Frontal cortex (tissue), 4 donors: ENCODE measurements around the gene GPRC5D. TPM values are rescaled to one million over a fixed set of nuclear protein-coding genes. Genes with fewer than 3 reads are reported as not detected.
A peak's percentile ranks its signal among the peaks of the same experiment; 100 is the strongest.

Experiments used
- DNase-seq, 2 donors: peaks; one replicate each; pipeline ENCODE4 v3.0.0; 2012; ENCODE audit warnings: low spot score in 2 of 2
- FAIRE-seq: peaks from 2 replicates; lab custom pipeline; 2012; peaks lifted over from hg19 to GRCh38; lab: Jason Lieb, UNC
- total RNA-seq: library from RNA; depleted of rRNA; stranded (reverse); fragments of >200 nt; gene quantifications from one replicate; pipeline ENCODE4 v1.2.3, GENCODE V29; 2014
- donor health status: control.
- donor health status: control.
- donor health status: control.

GPRC5D gene
- total RNA-seq, 1 donor from 2014 or later, result not detected

DNA sequence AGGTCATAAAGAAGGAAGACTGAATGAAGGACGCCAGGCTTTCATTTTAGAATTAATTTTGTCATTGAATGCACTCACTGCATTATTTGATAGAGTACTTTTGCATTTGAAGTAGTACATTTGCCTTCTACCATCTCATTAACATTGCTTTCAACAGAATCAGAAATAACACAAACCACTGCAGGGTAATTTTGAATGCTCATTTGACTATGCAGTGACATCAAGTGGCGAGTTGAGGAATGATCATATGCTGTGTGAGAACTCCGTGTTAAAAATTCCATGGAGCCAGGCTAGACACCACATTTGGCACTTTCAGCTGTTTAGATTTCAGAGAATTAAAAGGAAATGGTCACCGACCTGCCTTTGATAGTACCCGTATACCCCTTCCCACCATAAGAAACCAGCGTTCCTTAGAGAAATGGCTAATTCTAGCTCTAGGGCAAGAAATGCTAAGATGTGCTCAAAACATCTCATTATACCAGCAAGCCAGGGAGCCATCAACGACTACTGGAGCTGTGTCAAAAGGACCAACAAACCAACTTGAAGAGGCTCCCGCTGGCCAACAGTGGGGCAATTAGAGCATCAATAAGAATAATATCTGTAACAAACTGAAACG, 31.6 kb upstream of the GPRC5D start:
- peak in 1 of 2 donors; percentile 46 for DNase-seq
- peak; percentile 57 for FAIRE-seq

DNA sequence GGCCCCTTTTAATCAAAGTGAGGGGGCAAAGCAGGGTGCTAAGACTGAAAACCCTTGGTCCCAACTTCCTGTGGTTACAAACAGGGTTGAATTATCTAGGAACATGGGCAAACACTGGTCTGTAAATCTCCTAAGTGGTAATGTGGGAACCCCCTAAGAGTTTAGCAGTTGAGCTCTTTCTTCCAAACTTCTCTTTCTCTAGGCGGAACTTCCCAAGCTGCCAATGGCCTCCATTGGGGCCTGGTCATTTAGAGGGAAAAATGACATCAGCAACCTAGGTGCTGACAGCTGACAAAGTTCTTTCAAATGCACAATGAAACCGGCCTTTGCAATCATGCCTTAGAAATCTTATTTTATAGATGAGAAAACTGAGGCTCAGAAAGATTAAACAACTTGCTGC, 30.4 kb upstream of the GPRC5D start:
- DNase-seq, result no peak

DNA sequence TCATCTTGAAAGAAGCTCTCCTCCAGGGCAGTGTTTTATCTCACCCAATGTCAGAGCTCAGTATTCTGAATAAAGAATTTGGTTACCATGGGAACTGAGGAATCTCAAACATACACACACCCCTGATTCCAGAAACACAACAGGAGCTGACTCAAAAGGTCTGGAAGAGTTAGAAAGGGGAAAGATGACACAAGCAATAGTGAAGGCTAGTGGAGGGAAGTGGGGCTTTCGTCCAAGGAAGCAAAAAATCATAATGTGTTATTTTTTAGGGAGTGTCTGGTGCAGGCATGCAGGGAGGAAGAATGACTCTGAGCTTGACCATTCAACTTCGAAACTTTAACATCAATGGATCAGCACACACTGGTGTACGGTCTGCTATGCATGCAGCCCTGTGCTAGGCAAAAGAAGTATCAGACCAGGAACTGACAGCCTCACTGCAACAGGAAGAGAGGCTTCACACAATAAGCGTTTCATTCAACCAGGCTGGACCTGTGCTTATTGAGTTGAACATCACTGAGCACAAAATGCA, 27.8 kb upstream of the GPRC5D start:
- DNase-seq, result no peak

More for the DNA sequence above, 30.4 kb upstream of the GPRC5D start:
- FAIRE-seq, result no peak

DNA sequence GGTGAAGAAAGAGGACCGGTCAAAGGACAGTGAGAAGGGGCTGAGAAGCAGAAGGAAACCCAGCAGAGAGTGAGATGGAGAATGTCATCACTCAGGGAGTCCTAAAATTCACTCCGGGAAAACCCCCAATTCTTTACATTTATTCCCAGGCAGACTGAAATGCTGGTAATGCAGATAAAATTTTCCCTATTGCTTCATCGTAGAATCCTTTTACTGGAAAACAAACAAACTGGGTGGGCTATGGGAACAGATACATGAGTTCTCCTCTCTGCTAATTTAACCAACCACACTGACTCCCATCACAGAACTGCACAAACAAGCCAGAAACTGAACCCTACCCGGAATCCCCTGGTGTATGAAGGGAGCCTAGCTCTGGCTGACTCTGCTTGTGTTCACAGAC, 27.2 kb upstream of the GPRC5D start:
- FAIRE-seq, result no peak
- no peak for DNase-seq

More for the DNA sequence above, 27.8 kb upstream of the GPRC5D start:
- FAIRE-seq, result no peak

DNA sequence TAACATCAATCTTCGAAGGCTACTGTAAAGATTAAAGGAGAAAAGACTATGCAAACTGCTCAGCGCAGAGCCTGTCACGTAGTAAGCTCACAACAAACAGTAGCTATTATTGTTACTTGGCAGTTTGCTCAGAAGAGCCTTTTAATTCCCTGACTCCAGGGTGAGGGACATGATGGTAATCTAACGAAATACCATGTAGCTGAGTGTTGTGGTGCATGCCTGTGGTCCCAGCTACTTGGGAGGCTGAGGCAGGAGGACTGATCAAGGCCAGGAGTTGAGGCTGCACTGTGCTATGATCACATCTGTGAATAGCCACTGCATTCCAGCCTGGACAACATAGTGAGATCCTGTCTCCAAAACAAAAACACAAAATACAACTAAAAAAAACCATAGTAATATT, 25.3 kb upstream of the GPRC5D start:
- no peak for FAIRE-seq
- DNase-seq, result no peak

DNA sequence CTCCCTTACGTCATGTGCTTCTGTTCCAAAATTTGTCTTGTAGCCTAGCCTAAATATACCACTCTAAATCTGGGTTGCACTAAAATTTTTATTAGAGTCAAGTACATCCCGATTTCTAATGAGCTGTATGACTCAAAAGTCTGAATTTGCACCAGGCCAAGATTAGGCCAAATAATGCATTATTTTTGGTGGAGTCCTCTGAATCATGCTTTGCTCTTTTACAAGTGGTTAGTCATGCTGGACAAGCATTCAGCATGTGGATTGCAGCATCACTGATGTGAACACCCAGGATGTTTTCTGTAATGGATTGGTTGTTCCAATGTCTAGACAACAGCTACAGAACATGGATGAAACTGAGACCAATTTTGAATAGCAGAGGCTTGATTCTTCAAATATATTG, 24.4 kb upstream of the GPRC5D start:
- FAIRE-seq, result no peak
- peak in 1 of 2 donors; percentile 29 for DNase-seq

DNA sequence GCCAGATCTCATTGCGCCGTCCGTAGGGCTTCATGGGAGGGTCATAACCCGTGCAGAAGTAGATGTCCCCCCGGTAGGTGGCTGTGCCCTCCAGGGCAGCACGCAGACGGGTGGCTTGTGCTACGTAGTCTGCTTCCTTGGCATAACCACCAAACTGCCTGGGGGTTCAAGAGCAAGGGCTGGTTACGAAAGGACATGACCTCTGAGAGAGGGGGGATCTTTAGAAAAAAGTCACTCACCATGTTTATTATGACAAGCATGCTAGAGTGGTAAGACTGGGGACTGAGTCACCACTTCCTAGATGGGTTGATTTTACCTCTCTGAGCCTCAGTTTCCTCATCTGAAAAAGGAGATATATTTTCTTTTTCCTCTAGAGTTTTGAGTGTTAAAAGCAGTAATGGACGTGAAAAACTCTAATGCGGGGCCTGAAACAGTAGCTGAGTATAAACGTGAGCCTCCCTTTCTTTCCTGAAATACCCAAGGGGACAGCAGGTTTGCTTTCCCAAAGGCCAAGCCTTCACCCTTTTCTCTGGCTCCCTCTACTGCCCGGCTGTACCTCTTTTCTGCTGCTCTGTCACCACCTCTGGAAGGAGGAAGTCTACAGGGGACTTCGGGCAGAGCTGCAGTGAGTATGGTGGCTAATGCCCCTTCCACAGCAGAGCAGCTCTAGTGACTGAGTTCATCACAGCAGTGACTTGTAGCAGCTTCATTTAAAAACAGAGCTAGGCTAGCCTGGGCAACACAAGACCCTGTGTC, 23.5 kb upstream of the GPRC5D start:
- FAIRE-seq (no peak), DNase-seq (no peak)

DNA sequence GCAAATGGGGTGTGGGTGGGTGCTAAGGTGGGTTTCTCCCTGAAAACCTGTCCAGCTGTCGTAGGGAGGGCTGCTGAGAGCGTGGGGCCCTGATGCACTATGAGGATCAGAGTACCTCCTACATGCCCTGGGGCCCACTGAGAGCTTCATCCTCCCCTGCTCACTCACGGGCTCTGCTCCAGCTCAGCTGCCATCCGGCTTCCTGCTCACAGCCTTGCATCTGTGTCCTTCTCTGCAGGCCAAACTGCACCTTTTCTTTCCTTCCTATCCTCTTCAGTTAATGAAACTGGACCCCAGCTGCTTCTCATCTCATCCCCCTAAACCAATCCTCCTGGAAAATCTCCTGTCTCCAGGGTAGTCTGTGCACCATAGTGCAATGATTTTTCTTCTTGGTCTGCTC, 22.2 kb upstream of the GPRC5D start:
- FAIRE-seq, result no peak
- DNase-seq, result no peak

DNA sequence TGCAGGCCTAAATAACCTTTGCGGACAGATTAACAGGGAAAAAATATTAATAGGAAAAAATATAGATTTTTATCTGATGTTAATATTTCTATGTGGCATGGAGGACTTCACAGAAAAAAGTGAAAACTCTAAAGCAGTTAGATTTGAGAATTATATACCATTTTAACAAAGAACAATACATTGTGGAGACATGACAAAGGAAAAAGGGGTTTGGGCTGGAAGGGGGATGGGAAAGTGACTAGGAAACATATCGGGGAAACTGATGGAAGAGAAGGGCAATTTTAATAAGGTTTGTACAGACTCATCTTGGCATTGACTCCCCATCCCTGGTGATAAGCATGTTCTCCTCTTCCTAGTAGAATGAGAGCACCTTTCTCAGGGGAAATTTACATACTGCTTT, 21.0 kb upstream of the GPRC5D start:
- no peak for FAIRE-seq
- DNase-seq, result no peak

DNA sequence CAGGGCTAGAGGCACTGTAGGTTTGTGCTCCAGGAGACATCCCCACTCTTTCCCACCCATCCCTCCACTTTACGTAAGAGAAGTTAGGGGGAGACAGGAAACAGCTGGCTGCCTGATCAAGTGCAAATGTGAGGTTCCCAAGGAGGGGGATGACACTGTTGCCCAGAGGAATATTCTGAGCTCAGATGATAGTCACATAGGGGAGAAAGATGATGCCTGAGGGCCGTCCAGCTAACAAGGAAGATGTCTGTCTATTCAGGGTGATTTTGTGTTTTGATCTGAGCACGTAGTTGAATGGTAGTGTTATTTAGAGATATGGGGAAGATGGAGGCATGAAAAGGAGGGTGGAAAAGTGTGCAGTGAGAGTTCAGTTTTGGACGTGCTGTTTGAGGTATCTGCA, 13.9 kb upstream of the GPRC5D start:
- DNase-seq (no peak), FAIRE-seq (no peak)

DNA sequence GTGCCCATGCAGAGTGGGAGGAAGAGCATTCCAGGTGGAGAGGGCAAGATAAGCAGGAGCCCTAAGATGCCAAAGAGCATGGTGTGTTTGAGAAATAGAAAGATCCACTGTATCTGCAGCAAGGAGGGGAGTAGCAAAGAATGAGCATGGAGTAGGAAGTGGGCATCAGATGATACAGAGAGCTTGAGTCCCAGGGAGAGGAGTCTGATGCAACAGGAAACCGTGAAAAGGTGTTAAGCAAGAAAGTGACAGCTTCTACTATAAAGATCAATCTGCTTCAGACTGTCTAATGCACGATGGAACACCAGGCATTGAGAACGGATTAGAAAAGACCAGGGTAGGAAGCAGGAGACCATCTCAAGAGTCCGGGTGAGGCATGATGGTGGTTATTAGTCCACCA, 12.3 kb upstream of the GPRC5D start:
- FAIRE-seq, result no peak
- no peak for DNase-seq

DNA sequence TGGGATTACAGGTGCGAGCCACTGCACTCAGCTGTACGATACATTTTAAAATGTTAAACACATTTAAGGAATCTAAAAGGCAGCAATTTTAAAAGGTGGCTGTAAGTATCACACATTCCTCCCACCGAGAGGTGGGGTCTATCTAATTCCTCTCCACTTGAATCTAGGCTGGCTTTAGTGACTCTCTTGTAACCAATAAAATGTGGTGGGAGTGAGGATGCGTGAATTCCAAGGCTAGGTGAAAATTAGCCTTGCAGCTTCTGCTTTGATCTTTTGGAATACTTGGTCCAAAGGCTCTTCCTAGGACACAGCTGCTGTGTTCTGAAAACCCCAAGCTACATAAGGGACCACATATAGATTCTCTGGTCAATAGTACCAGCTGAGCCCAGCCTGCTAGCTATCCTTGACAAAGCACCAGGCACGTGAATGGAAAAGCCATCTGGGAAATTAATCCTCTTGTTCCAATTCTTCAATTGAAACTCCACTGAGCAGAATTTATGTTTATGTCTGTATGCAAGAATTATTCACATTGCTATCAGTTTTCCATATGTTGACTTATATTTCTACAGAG, 8.8 kb upstream of the GPRC5D start:
- no peak for FAIRE-seq
- DNase-seq, result no peak

DNA sequence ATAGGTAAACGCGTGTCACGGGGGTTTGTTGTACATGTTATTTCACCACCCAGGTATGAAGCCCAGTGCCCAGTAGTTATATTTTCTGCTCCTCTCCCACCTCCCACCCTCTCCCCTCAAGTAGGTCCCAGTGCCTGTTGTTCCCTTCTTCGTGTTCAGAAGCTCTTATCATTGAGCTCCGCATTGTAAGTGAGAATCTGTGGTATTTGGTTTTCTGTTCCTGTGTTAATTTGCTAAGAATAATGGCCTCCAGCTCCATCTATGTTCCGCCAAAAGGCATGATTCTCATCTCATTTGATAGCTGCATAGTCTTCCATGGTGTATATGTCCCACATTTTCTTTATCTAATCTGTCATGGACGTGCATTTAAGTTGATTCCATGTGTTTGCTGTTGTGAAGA, 6.9 kb upstream of the GPRC5D start:
- DNase-seq (no peak), FAIRE-seq (no peak)

DNA sequence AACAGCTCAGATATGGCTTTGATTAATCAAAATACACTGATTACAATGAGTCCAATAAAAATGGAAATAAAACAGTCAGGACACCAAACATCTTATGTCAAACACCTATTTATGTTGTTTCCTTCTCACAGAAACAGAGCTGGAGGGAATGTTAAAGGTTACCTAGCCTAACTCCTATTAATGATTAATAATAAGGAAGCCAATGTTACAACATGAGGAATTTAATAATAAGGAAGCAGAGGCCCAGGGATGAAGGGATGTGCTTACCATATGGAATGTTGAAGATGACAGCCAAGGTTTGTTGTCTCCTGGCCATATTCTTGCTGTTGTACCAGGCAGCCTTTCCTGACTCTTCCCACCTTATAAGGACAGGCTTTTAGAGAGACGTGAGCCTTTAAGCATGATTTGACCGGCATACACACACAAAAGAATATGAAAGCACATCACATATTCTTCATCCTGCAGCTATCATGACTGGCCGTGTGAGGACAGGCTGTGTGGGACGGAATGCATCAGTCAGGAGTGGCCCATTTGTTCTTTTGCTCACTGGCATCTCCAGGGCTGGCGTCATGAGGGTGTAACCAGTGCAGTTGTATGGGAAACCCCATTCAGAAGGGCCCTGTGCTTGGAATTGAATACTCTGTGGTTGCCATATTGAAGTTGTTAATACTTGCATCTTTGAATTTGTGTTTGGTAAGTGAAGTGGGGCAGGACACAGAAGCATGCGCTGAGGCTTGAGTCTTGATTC, 3.1 kb upstream of the GPRC5D start:
- FAIRE-seq, result no peak

DNA sequence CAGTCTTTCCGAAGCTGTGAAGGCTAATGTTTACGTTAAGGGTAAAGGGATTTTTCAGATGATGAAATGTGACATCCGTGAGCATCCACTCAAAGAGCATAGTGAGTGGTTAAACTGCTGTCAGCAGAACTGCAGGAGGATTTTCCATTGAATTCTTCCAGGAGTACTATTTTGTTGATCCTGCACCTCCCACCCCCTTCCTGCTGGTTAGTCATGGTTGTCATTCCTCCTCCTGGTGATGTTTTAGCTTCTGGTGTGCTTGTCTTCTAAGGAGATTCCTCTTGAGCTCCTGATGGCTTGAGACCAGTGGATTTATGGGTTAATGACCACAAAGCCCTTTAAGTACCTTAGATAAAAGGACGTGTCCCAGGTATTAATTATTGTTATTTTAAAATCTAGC, 2.4 kb upstream of the GPRC5D start:
- FAIRE-seq, result no peak
- no peak for DNase-seq

More for the DNA sequence above, 3.1 kb upstream of the GPRC5D start:
- DNase-seq, result no peak

DNA sequence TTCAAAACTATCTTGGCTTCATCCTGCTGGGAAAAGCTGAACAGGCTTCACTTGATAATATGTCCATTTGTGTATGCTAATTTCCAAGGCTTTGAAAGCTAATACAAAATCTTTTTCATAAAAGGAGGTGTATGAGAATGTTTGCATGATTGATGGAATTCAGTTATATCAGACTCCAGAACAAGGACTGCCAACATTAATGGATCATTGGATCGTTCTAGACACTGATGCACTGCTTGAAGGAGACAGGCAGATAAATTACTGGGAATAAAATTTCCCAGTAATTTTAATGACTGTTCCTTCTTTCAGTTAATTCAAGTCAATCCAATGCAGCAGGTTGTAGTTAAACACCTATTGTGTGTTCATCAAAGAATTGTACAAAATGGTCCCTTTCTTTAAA, 466 bp downstream of the GPRC5D start:
- no peak for DNase-seq
- no peak for FAIRE-seq

DNA sequence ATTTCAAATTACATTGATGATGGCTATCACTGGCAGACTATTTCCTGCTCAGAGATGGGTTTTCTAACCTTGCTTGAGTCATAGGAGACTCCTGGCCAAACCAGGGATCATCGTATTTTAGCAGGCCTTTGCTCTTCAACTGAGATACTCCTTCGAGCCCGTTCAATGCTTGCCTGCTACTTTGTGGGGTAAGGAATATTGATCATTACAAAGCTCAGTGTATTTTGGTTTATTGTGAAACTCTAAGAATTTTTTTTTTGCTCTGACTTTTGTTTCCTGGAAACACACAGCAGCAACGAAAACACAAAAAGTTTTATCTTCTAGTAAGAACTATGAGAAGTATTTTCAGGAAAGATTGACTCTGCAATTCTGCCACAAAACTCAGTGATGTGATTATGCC, 4.1 kb downstream of the GPRC5D start:
- FAIRE-seq (no peak), DNase-seq (no peak)

DNA sequence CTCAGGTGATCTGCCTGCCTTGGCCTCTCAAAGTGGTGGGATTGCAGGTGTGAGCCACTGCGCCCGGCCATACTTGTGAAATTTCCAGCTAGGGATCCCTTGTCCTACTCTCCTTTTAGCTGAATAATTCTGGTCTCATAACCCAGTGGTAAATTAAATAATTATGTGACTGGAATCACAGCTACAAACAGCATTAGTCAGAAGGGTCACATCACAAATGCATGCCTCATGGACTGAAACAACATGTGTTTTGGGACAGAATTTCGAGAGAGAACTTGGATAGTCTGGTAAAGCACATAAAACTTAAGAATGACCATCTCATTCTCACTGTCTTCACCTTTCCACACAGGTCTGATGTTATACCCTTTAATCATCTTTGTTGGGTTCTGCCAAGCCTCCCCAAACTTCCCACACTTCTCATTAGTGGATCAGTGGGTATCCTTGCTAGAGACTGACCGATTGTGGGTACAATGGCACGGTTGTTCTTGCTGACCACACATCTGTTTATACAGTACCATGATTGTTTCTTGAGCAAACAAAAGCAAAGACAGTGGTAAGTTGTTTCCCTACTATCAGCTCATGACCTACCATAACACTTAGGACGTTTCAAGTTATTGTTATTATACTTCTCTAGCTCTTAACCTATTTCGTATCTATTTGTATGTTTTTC, 5.1 kb downstream of the GPRC5D start:
- peak; percentile 91 for FAIRE-seq
- peak; percentile 24 to 47 for DNase-seq

DNA sequence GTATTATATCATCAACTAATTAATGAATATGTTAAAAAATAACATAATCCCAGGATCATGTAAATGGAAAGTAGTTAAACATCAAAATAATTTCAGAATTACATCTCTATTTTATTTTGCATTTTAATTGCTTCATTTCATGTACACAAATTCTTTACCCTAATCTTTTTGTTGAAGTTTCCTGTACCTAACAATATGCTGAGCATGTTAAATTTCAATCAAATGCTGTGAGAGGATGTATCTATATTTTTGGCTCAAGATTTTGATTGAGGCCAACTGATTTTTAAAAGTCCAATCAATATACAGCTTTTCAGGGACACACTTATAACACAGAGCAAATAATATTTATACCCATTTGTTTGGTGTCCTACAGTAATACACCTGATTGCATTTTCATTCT, 6.4 kb downstream of the GPRC5D start:
- FAIRE-seq (peak; percentile 95), DNase-seq (no peak)
